ENCODE measurements around the gene RSF1. TPM values are rescaled to one million over a fixed set of nuclear protein-coding genes. Genes with fewer than 3 reads are reported as not detected.

RSF1 gene
- total RNA-seq, 1 donor from 2014 or later, result 109 TPM

DNA sequence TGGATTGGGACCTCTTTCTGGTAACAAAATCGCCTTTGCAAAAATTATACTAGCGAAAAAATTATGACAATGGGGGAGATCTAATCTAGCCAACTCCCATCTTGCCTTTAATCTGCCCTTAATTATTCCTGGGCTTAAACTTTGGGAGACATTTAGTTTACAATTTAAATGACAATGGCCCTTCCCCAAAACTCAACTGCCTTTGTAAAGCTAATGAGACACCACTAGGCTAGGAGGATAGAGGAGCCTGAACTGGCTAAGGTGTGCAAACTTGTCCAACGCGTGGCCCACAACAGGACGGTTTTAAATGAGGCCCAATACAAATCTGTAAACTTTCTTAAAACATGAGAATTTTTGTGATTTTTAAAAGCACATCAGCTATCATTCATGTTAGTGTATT, 67.3 kb downstream of the RSF1 start:
- Mint-ChIP-seq H3K36me3 (peaks cover 28% of the 10 kb centered on the region), H3K27ac (no peak overlapping the region), H3K27me3 (ENCODE audit: low read depth) (no peaks in the 10 kb centered on the region), H3K9me3 (peaks cover 7% of the 10 kb centered on the region), H3K4me1 (peaks cover 14% of the 10 kb centered on the region), H3K4me3 (no peak overlapping the region)
- TF ChIP-seq, protein P1, sequence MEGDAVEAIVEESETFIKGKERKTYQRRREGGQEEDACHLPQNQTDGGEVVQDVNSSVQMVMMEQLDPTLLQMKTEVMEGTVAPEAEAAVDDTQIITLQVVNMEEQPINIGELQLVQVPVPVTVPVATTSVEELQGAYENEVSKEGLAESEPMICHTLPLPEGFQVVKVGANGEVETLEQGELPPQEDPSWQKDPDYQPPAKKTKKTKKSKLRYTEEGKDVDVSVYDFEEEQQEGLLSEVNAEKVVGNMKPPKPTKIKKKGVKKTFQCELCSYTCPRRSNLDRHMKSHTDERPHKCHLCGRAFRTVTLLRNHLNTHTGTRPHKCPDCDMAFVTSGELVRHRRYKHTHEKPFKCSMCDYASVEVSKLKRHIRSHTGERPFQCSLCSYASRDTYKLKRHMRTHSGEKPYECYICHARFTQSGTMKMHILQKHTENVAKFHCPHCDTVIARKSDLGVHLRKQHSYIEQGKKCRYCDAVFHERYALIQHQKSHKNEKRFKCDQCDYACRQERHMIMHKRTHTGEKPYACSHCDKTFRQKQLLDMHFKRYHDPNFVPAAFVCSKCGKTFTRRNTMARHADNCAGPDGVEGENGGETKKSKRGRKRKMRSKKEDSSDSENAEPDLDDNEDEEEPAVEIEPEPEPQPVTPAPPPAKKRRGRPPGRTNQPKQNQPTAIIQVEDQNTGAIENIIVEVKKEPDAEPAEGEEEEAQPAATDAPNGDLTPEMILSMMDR (IDR thresholded peaks at IDR 0.05; ENCODE audit: unreplicated experiment), result no peak
- DNase-seq (ENCODE audit: low spot score in 2 of 2, unreplicated experiment in 2 of 2), result no peak

DNA sequence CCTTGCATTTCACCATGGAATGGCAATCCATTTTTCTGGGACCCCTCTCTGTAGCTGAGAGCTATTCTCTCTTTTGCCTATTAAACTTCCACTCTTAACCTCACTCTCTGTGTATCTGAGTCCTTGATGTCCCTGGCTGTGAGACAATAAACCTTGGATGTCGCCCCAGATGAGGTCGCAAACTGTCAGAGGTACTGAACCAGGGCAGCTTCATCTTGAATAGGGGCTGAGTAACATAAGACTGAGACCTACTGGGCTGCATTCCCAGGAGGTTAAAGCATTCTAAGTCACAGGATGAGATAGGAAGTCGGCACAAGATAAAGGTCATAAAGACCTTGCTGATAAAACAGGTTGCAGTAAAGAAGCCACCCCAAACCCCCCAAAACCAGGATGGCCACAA, 68.0 kb downstream of the RSF1 start:
- peaks cover 28% of the 10 kb centered on the region for H3K36me3 Mint-ChIP-seq
- H3K4me1 Mint-ChIP-seq, result peaks cover 18% of the 10 kb centered on the region
- H3K27me3 Mint-ChIP-seq (ENCODE audit: low read depth), result no peaks in the 10 kb centered on the region
- H3K9me3 Mint-ChIP-seq, result peaks cover 7% of the 10 kb centered on the region
- H3K27ac Mint-ChIP-seq, result peak overlapping the region; percentile 86
- TF ChIP-seq, protein P1 (IDR thresholded peaks at IDR 0.05; ENCODE audit: unreplicated experiment), result no peak
- no peak for DNase-seq (ENCODE audit: low spot score in 2 of 2, unreplicated experiment in 2 of 2)
- no peak overlapping the region for H3K4me3 Mint-ChIP-seq

DNA sequence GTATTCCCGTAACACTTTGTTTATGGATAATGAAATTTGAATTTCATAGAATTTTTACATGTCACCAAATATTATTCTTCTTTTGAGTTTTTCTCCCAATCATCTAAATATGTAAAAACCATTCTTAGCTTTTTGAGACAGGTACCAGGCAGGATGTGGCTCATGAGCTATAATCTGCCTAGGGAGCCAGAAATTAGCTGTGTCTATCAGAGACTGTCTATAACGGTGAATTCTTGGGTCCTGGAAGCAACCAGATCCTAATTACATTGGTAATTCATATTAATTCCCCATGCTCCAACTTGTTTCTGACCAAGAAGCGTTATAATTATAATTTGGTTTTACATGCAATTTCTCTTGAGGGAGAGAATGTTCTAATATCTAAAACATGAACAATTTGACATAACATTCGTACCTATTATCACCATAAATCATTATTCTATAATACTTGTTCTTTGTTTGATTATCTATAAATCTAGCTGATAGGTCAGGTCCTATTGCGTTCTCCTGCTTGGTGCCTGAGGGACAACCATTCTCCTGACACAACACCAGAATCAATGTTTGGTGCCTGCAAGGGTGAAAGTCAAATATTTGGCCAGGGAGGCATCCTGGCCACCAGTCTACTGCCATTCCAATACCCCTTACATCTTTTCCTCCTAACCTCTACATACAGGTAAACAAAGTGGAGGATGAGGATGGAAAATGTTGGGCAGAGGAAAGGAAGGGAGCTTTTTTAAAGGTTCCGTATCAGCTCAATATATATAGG, 69.9 kb downstream of the RSF1 start:
- Mint-ChIP-seq H3K9me3 (peaks cover 7% of the 10 kb centered on the region), H3K27me3 (ENCODE audit: low read depth) (no peaks in the 10 kb centered on the region), H3K4me1 (peaks cover 19% of the 10 kb centered on the region), H3K4me3 (no peak overlapping the region), H3K27ac (no peak overlapping the region), H3K36me3 (peaks cover 20% of the 10 kb centered on the region)
- TF ChIP-seq, protein P1 (IDR thresholded peaks at IDR 0.05; ENCODE audit: unreplicated experiment), result no peak
- no peak for DNase-seq (ENCODE audit: low spot score in 2 of 2, unreplicated experiment in 2 of 2)

DNA sequence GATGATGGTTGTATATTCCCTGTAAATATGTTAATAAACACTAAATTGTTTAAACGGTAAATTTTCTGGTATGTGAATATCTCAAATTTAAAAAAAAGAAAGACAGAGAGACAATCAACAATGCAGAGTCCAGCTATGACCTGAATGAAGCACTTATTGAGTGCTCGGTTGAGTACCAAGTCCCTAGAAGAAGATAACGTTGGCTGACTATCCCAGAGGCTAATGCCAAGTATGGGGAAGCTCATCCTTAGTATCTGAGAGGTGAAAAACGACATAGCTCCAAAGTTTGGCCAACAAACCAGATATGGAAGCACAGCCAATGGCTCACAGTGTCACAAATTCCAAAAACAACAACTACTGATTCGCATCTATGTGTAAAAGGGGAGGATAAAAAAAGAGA, 71.3 kb downstream of the RSF1 start:
- DNase-seq (ENCODE audit: low spot score in 2 of 2, unreplicated experiment in 2 of 2), result no peak
- Mint-ChIP-seq H3K36me3 (peaks cover 22% of the 10 kb centered on the region), H3K4me3 (no peak overlapping the region), H3K27me3 (ENCODE audit: low read depth) (no peaks in the 10 kb centered on the region), H3K4me1 (peaks cover 19% of the 10 kb centered on the region), H3K9me3 (peaks cover 14% of the 10 kb centered on the region), H3K27ac (no peak overlapping the region)
- TF ChIP-seq, protein P1 (IDR thresholded peaks at IDR 0.05; ENCODE audit: unreplicated experiment), result no peak

DNA sequence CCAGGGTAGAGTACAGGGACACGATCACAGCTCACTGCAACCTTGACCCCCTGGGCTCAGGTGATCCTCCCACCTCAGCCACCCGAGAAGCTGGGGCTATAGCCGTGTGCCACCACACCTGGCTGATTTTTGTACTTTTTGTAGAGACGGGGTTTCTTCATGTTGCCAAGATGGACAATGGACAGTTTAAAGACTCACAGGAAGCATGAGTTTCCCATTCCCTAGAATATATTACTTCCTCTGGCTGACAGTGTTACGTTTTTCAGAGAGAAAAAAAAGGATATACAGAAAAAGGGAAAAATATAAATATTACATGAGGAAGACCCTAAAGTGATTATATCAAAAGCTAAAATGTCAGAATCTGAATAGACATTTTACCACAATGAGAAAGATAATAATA, 72.3 kb downstream of the RSF1 start:
- Mint-ChIP-seq H3K36me3 (peaks cover 16% of the 10 kb centered on the region), H3K9me3 (peaks cover 14% of the 10 kb centered on the region), H3K4me3 (no peak overlapping the region), H3K4me1 (peaks cover 19% of the 10 kb centered on the region), H3K27me3 (ENCODE audit: low read depth) (no peaks in the 10 kb centered on the region), H3K27ac (no peak overlapping the region)
- TF ChIP-seq, protein P1 (IDR thresholded peaks at IDR 0.05; ENCODE audit: unreplicated experiment), result no peak
- no peak for DNase-seq (ENCODE audit: low spot score in 2 of 2, unreplicated experiment in 2 of 2)

All from mesothelial cell of epicardium (in vitro differentiated cells).